Vagina (tissue), 2 donors: ENCODE measurements around the gene PCDHAC2.

Source experiments
- POLR2A ChIP-seq, 2 donors: fragments of 450-650 bp; IDR thresholded peaks; one replicate each; pipeline ENCODE4 v1.6.1; 2017; ENCODE audit warnings: antibody characterized with exemption in 2 of 2, mild to moderate bottlenecking in 2 of 2, moderate library complexity in 2 of 2
- POLR2AphosphoS5 ChIP-seq, 2 donors: sonication (generic); formaldehyde crosslinking; IDR thresholded peaks; one replicate each; pipeline ENCODE4 v1.9.0; 2017; ENCODE audit warnings: antibody characterized with exemption in 2 of 2, mild to moderate bottlenecking in 2 of 2, low read depth in 1 of 2; ENCODE audit not compliant: insufficient read depth in 1 of 2
- TF ChIP-seq, protein P1 (sequence below), 3 experiments: fragments of 450-650 bp in 2 of 3; fragments of 200-600 bp in 1 of 3; sonication (generic) in 1 of 3; IDR thresholded peaks; one replicate each; pipeline ENCODE4 v1.5.1; 2017 to 2019; ENCODE audit warnings: antibody characterized with exemption in 3 of 3, mild to moderate bottlenecking in 2 of 3, moderate library complexity in 2 of 3

- TF ChIP-seq, protein P1, sequence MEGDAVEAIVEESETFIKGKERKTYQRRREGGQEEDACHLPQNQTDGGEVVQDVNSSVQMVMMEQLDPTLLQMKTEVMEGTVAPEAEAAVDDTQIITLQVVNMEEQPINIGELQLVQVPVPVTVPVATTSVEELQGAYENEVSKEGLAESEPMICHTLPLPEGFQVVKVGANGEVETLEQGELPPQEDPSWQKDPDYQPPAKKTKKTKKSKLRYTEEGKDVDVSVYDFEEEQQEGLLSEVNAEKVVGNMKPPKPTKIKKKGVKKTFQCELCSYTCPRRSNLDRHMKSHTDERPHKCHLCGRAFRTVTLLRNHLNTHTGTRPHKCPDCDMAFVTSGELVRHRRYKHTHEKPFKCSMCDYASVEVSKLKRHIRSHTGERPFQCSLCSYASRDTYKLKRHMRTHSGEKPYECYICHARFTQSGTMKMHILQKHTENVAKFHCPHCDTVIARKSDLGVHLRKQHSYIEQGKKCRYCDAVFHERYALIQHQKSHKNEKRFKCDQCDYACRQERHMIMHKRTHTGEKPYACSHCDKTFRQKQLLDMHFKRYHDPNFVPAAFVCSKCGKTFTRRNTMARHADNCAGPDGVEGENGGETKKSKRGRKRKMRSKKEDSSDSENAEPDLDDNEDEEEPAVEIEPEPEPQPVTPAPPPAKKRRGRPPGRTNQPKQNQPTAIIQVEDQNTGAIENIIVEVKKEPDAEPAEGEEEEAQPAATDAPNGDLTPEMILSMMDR (IDR thresholded peaks at IDR 0.05), result no peak
- TF ChIP-seq POLR2A (IDR thresholded peaks at IDR 0.05) (no peak), POLR2AphosphoS5 (IDR thresholded peaks at IDR 0.05; ENCODE audit: insufficient read depth in 1 of 2, low read depth in 1 of 2) (no peak)
Measured at GRCh38 chr5:140962190-140962589, 4.1 kb upstream of the PCDHAC2 start.
